PC-9 (cell line): ENCODE results near the gene TK1.

ENCODE experiments used
- EZH2 ChIP-seq: fragments of 200-600 bp; sonication (generic); IDR thresholded peaks from 2 replicates; pipeline ENCODE4 v1.8.0; 2017; ENCODE audit warnings: antibody characterized with exemption, low read depth
- TF ChIP-seq, protein P1 (sequence below): fragments of 200-600 bp; sonication (generic); conservative IDR thresholded peaks from 2 replicates; pipeline ENCODE4 v1.6.1; 2017; ENCODE audit warnings: mixed run types, antibody characterized with exemption, mild to moderate bottlenecking, moderate library complexity

DNA sequence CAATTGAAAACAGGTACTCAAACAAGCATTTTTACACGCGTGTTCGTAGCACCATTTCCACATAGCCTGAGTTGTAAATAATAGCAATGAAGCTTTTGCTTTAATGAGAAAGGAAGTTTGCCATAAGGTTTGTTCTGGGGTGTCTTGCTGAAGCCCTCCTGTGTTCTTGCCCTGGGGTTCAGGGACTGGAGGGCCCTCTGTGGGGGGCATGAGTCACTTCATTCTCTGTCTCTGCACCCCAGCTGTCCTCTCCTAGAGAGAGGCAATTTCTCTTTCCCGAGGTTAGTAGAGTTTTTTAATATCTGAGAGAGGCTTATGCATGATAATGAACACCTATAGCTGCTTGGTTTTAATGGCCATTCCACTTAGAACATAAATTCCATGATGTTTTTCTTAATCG is 9.9 kb upstream of the TK1 start:
- no peak for TF ChIP-seq EZH2
- TF ChIP-seq, protein P1, sequence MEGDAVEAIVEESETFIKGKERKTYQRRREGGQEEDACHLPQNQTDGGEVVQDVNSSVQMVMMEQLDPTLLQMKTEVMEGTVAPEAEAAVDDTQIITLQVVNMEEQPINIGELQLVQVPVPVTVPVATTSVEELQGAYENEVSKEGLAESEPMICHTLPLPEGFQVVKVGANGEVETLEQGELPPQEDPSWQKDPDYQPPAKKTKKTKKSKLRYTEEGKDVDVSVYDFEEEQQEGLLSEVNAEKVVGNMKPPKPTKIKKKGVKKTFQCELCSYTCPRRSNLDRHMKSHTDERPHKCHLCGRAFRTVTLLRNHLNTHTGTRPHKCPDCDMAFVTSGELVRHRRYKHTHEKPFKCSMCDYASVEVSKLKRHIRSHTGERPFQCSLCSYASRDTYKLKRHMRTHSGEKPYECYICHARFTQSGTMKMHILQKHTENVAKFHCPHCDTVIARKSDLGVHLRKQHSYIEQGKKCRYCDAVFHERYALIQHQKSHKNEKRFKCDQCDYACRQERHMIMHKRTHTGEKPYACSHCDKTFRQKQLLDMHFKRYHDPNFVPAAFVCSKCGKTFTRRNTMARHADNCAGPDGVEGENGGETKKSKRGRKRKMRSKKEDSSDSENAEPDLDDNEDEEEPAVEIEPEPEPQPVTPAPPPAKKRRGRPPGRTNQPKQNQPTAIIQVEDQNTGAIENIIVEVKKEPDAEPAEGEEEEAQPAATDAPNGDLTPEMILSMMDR, result no peak
